ENCODE results near the gene CEP112. TPM values are rescaled to one million over a fixed set of nuclear protein-coding genes. Genes with fewer than 3 reads are reported as not detected.

Gene CEP112
- total RNA-seq, 1 donor from 2014 or later: 24.5 TPM

DNA sequence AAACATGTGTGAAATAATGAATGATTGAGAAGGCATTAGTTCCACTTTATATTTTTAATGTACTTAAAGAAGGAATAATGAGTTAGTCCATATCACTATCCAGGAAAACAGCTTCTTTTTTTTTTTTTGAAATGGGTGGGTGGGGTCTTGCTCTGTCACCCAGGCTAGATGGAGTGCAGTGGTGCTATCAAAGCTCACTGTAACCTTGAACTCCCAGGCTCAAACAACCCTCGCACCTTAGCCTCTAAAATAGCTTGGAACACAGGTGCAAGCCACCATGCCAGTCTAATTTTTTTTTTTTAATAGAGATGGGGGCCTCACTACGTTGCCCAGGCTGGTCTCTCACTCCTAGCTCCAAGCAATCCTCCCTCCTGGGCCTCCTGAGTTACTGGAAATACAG, 275.5 kb downstream of the CEP112 start:
- Mint-ChIP-seq H3K9me3 (peaks cover 5% of the 10 kb centered on the region), H3K27ac (ENCODE audit: unreplicated experiment) (no peak overlapping the region), H3K4me3 (no peak overlapping the region), H3K36me3 (ENCODE audit: low read depth) (peaks cover 14% of the 10 kb centered on the region), H3K27me3 (ENCODE audit: low read depth) (no peaks in the 10 kb centered on the region), H3K4me1 (peaks cover 13% of the 10 kb centered on the region)
- TF ChIP-seq, protein P1, sequence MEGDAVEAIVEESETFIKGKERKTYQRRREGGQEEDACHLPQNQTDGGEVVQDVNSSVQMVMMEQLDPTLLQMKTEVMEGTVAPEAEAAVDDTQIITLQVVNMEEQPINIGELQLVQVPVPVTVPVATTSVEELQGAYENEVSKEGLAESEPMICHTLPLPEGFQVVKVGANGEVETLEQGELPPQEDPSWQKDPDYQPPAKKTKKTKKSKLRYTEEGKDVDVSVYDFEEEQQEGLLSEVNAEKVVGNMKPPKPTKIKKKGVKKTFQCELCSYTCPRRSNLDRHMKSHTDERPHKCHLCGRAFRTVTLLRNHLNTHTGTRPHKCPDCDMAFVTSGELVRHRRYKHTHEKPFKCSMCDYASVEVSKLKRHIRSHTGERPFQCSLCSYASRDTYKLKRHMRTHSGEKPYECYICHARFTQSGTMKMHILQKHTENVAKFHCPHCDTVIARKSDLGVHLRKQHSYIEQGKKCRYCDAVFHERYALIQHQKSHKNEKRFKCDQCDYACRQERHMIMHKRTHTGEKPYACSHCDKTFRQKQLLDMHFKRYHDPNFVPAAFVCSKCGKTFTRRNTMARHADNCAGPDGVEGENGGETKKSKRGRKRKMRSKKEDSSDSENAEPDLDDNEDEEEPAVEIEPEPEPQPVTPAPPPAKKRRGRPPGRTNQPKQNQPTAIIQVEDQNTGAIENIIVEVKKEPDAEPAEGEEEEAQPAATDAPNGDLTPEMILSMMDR (conservative IDR thresholded peaks at IDR 0.05): no peak
- no peak for DNase-seq (ENCODE audit: low read depth, low spot score)

DNA sequence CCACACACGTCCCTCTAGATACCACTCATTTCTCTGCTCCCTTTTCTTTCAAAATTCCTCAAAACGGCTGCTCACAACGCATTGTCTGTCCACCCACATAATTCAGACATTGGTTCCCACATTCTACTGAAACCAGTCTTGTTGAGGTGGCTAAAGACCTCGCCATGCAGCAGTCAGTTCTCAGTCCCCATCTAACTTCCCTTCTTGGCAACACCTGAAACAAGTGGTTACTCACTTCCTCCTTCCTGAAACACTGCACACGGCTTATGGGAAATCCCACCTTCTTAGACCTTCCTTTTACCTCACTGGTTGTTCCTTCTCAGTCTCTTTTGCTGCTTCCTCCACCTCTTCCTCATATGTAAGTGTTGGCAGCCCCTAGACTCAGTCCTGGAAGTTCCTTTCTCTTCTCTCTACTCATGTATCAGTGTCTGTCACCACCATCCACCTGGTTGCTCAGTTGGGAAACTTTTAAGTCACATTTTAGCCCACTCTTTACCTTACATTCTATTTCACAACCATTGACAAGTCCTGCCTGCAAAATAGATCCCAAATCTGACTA, 277.1 kb downstream of the CEP112 start:
- H3K9me3 Mint-ChIP-seq: peaks cover 14% of the 10 kb centered on the region
- H3K4me1 Mint-ChIP-seq: peaks cover 13% of the 10 kb centered on the region
- peaks cover 23% of the 10 kb centered on the region for H3K36me3 Mint-ChIP-seq (ENCODE audit: low read depth)
- no peak overlapping the region for H3K27ac Mint-ChIP-seq (ENCODE audit: unreplicated experiment)
- no peaks in the 10 kb centered on the region for H3K27me3 Mint-ChIP-seq (ENCODE audit: low read depth)
- H3K4me3 Mint-ChIP-seq: no peak overlapping the region
- no peak for DNase-seq (ENCODE audit: low read depth, low spot score)
- TF ChIP-seq, protein P1 (conservative IDR thresholded peaks at IDR 0.05): no peak

DNA sequence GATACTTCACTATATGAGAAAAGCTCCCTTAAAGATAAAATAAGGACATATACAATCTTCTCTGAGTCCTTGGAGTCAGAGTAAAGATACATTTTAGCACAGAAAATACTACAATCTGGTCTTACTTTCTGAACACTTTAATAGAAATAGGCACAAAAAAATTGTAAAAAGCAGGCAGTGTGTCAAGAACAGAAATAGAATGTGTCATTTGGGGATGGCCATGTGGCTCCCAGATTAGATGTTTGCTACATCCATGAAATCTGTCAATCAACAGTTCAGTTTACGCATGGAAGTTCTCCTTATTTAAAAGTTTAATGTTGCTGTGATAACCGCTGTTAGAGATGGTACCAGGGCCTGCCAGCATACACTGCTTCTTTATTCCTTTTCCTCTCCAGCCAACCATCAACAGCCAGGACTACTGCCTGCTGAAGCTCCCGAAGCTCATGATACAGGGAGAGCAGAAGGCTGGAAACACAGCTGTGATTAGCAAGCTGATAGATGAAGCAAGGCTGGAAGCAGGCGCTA, 278.5 kb downstream of the CEP112 start:
- H3K9me3 Mint-ChIP-seq: peaks cover 21% of the 10 kb centered on the region
- peaks cover 2% of the 10 kb centered on the region for H3K4me1 Mint-ChIP-seq
- TF ChIP-seq, protein P1 (conservative IDR thresholded peaks at IDR 0.05): no peak
- H3K27ac Mint-ChIP-seq (ENCODE audit: unreplicated experiment): no peak overlapping the region
- H3K4me3 Mint-ChIP-seq: no peak overlapping the region
- no peak for DNase-seq (ENCODE audit: low read depth, low spot score)
- H3K36me3 Mint-ChIP-seq (ENCODE audit: low read depth): peaks cover 35% of the 10 kb centered on the region
- H3K27me3 Mint-ChIP-seq (ENCODE audit: low read depth): no peaks in the 10 kb centered on the region

DNA sequence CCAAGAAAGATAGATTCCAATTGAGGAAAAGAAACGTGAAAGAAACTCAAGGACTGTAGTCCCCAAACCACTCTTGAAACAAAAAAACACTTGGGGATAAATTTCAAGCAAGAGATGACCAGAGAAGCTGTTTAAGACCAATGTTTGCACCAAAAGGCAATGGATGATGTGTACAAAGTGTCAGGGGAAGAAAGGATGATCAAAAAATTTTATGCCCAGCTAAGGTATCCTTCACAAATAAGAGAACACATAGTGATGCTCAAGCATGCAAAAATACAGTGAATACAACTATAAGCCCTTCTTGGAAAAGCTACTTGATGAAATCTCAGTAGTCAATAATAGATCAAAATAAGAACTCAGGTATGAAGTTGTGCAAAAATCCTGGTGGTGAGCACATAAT, 281.1 kb downstream of the CEP112 start:
- Mint-ChIP-seq H3K36me3 (ENCODE audit: low read depth) (peaks cover 39% of the 10 kb centered on the region), H3K4me3 (no peak overlapping the region), H3K27ac (ENCODE audit: unreplicated experiment) (no peak overlapping the region), H3K9me3 (peaks cover 21% of the 10 kb centered on the region), H3K4me1 (no peaks in the 10 kb centered on the region), H3K27me3 (ENCODE audit: low read depth) (no peaks in the 10 kb centered on the region)
- no peak for DNase-seq (ENCODE audit: low read depth, low spot score)
- TF ChIP-seq, protein P1 (conservative IDR thresholded peaks at IDR 0.05): no peak

- no peaks in the 10 kb centered on the region for H3K9me3 Mint-ChIP-seq
- H3K4me1 Mint-ChIP-seq: peaks cover 6% of the 10 kb centered on the region
- H3K27me3 Mint-ChIP-seq (ENCODE audit: low read depth): no peaks in the 10 kb centered on the region
- TF ChIP-seq, protein P1 (conservative IDR thresholded peaks at IDR 0.05): no peak
- H3K27ac Mint-ChIP-seq (ENCODE audit: unreplicated experiment): no peak overlapping the region
- H3K4me3 Mint-ChIP-seq: no peak overlapping the region
- peaks cover 6% of the 10 kb centered on the region for H3K36me3 Mint-ChIP-seq (ENCODE audit: low read depth)
- DNase-seq (ENCODE audit: low read depth, low spot score): no peak
These were observed 289.0 kb downstream of the CEP112 start for GRCh38 chr17:65902831-65903522.

Data from neural crest cell (in vitro differentiated cells).